GM18508 (cell line): ENCODE data around the gene EVI5.

Experiments used
- ATAC-seq: cut with Tn5 transposase; IDR thresholded peaks from one replicate; pipeline ENCODE4 v1.9.1; 2021; ENCODE audit warnings: moderate number of reproducible peaks; ENCODE audit not compliant: insufficient read depth, unreplicated experiment

EVI5 gene

DNA sequence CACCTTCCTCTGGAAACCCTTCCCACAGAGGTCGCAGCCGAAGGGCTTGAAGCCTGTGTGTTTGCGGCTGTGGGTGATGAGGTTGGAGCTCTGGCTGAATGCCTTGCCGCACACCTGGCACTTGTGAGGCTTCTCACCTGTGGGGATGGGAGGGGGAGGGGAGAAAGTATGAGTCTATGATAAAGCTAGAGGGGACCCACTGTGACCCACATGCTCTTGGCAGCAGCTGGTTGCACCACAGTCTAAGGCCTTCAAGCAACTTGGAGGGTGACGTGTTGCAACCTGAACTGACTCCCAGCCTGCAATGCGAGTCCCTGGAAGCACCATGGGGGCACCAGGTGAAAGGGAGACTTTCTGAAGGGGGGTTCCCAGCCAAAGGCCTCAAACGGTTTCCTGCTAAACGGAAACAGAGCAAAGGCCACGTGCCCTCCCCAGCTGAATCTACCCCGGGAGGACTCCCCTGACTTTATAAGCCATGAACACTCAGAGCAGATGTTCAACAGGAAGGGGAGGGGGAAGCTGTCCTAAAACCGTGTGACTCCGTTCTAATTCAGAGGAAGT, 308.8 kb downstream of the EVI5 start:
- no peak for ATAC-seq

DNA sequence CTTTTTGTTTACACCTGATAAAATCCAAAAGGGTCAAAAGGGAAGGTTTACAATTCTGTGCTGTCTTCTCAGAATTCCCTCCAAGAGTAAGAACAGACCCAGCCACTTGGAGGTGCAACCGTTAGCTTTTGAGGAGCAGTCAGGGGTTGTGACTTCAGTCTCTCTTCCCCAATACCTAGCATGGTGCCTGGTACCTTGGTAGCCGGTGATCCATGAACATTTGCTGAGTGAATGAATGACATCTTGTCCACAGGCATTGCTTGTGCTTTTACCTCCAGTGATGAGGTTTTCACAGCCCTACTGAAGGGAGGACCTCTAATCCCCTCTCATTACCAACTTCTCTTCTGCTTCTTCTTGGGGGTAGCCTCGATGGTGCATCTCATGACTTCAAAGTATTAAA, 309.9 kb downstream of the EVI5 start:
- no peak for ATAC-seq

DNA sequence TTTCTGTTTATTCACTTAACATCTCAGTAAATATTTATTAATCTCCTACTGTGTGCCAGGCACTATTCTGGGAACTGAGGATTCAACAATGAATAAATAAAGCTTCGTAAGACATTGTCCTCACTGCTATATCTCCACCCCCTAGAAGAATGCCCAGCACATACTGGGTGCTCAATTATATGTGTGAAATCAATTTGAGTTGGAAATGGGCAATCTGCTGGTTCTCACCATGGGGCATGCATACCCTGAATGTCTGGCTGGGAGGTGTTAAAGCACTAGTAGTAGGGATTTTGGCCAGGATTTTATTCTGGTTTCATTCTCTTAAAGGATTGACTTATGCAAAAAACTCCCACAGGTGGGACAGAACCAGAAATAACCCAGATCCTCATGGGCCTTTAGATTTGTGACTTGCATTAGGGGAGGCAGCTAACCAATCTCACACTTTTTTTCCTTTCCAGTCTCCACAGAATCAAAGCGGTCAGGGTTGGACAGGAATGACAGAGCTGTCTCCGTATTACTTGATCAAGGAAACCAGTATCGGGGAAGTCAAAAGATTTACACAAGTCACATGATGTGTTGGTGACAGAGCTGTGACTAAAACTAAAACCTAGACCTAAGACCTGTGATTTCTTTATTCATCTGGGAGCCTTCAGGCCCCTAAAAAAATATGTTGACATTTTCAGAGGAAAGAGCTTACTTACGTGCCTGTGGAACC, 311.0 kb downstream of the EVI5 start:
- peak; percentile 56 for ATAC-seq

DNA sequence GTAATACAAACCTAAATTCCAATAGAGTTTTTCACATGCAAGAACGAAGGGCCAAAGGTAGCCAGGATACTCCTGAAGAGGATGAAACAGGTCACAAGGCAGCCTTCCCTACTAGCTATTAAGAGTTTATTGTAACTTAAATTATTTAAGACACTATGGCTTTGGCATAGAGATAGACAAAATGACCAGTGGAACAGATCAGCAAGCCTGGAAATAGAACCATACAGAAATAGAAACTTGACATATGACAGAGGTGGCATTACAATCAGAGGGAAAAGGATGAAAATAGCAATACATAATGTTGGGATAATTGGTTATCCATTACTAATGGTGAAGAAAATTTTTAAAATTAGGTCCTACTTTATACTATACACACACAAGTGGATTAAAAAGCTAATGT, 314.7 kb downstream of the EVI5 start:
- ATAC-seq = no peak

DNA sequence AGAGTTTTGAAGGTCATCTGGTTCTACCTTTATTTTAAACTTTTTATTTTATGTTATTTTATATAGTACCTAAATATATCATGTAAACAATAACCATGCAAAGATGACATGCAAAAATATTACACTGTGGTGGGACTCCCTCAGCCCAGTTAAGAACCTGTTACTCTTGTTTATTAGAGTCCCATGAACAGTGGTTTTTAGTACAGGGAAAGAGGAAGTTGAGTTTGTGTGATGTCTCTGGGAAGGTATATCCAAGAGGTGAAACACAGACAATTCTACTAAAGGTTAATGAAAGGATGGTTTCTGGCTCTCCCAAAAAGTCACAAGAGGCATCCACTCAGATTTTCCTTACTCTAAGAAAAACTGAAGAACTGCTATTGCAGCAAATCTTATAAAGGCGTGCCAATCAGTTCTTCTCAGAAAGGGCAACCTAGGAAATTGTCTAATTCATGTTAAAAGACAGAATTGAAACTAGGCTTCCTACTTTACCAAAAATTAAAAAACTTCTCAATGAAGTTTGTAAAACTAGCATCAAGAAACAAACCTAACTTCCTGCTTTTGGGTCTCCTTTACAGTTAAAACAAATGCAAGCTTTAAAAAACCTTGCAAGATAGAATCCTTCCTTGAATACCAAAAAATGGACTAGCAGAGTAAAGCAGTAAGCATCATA, 318.1 kb downstream of the EVI5 start:
- no peak for ATAC-seq

DNA sequence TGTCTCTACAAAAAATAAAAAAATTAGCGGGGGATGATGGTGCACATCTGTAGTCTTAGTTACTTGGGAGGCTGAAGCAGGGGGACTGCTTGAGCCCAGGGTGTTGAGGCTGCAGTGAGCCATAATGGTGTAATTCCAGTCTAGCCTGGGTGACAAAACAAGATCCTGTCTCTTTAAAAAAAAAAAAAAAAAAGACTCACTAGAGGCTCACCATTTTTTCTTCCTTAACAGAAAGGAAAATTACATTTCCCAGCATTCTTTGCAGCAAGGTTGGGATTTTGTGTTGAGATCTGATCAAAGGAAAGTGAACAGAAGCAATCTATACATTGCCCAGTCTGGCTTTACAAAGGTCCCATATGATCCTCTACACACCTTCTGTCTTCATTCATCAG, 319.7 kb downstream of the EVI5 start:
- no peak for ATAC-seq

DNA sequence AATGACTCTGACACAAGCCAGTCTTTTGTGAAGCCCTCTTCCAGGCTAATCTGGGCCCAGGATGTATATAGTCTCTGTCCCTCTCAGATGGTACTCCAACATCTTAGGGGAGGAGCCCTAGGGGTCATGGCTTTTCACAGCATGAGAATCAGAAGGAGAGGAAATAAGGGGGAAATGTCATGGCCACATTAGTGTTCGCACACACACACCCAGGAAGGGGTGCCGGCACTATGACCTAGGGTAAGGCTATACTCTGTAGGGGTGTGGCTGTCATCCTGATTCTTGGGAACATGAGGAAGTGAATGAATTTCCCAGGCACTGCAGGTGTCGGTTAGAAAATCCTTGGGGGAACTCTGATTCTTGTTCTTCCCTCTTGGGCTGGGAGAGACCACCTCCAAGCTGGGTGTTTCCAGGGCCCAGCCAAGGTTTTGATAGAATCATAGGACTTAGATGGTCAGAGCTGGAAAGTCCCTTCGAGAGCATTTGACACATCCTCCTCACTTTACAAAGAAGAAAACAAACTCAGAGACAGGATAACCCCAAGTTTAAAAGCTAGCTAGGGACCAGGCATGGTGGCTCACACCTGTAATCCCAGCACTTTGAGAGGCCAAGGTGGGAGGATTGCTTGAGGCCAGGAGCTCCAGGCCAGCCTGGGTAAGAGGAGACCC, 320.2 kb downstream of the EVI5 start:
- no peak for ATAC-seq

DNA sequence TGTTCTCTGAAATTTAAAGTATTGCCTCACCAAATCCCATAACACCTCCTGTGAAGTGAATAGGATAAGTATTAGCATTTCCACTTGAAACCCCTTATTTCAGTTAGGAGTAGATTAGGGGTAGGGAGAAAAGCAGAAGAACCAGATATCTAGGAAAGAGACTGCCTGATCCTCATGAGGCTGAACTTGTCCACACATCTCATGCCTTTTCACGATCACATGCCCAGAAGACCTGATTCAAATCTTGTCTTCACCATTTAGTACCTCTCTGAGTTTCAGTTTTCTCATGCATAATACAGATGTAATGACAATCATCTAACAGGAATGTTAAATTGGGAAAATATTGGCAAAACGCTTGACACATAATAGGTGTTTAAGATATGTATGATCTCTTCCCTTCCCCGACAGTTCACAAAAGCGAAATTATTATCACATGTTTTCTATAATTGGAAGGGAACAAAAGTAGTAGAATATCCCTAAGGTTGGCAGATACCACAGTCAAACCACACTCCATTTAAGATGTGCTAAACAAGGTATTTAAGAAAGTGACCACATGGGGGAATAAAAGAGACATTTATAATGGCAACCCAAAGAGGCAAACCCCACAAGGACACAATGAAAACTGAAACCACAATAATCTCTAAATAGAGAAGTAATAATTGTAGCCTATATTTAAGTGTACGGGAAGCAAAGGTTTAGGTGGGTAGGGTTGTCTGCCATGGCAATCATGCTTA, 323.4 kb downstream of the EVI5 start:
- peak; percentile 68 for ATAC-seq

DNA sequence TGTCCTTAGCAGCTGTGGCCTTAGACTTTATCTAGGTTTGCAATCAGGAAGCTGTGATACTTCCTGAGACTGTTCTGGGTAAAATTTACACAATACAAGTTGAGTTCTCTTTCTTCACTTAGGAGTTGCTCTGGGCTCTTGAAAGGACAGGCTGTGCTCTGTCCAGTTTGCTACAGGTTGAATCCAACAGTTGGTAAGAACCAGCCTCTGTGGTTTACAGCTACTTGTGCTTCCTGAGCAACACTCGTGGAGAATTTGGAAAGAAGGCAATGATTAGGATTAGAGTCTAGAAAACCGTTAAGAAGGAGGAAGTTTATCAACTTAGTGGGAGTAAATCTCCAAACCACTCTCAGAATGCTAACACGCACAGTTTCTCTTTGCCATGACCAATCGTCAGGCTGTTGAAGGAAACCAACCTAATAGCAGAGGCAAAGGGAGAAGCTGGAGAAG, 325.0 kb downstream of the EVI5 start:
- no peak for ATAC-seq
